Measurements from ENCODE around the gene CYTH1. TPM values are rescaled to one million over a fixed set of nuclear protein-coding genes. Genes with fewer than 3 reads are reported as not detected.

The CYTH1 gene
- polyA plus RNA-seq, 3 donors from 2014 or later, result 176 to 336 (median 233) TPM

DNA sequence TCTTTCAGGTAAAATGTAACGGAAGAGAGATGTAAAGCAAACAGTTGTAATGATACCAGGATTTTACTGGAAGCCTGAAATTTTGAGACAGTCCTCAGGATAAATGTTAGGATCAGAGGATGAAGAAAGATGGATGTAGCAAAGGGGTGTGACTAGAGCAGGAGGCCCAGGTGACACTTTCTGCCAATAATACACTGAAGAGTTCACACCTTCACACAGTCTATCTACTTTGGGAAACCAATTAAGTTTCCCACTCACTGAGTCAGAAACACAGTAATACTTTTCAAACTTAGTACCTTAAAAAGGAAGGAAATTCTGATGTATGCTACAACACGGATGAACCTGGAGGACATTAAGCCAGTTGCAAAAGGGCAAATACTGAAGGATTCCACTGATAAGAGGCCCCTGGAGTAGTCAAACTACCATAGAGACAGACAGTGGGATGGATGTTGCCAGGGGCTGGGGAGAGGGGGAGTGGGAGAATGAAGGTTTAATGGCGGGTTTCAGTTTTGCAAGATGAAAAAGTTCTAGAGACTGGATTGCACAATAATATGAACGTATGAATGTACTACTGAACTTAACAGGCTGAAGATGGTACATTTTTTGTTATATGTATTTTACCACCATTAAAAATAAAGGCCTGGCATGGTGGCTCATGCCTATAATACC lies 62.3 kb downstream of the CYTH1 start:
- Mint-ChIP-seq H3K27ac (peak overlapping the region; percentile 84 to 92 (median 88)), H3K27me3 (ENCODE audit: low read depth in 3 of 3) (peaks cover 6 to 19% (median 7%) of the 10 kb centered on the region in 3 donors), H3K4me1 (peaks cover 96 to 99% of the 10 kb centered on the region in 2 donors), H3K4me3 (peak overlapping the region; percentile 47 to 77 (median 67)), H3K9me3 (no peaks in the 10 kb centered on the region), H3K36me3 (peaks cover 0 to 4% (median 0%) of the 10 kb centered on the region in 3 donors)
- no peak for DNase-seq

DNA sequence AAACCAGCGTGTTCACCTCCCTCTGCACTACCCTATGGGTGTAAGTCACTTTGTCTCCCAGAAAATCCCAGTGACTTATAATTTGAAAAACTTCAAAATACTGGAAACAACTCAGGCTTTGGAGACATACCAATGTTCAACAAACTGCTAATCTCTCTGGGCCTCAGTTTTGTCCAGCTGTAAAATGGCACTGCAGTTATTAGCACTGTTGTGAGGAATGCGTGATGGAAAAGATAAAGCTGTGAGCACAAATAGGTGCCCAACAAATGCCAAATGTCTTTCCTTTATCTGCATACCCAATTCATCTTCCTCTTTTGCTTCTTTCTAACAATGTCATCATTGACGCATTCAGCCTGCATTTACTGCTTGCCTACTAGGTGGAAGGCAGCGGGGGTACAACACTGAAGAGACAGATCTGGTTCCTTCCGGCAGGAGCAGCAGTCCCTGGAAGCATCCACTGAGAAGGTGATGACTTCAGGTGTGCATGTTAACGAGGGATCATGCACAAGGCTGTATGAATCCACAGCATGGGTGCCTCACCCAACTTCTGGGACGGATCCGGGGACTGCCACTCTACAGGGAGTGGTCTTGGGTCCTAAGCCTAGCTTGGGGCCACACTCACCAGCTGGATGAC lies 63.4 kb downstream of the CYTH1 start:
- Mint-ChIP-seq H3K36me3 (peaks cover 0 to 4% (median 0%) of the 10 kb centered on the region in 3 donors), H3K27ac (peak overlapping the region; percentile 84 to 92 (median 88)), H3K27me3 (ENCODE audit: low read depth in 3 of 3) (peaks cover 6 to 23% (median 7%) of the 10 kb centered on the region in 3 donors), H3K4me3 (peak overlapping the region; percentile 47 to 77 (median 67)), H3K4me1 (peaks cover 92 to 99% of the 10 kb centered on the region in 2 donors), H3K9me3 (no peaks in the 10 kb centered on the region)
- DNase-seq, result no peak

DNA sequence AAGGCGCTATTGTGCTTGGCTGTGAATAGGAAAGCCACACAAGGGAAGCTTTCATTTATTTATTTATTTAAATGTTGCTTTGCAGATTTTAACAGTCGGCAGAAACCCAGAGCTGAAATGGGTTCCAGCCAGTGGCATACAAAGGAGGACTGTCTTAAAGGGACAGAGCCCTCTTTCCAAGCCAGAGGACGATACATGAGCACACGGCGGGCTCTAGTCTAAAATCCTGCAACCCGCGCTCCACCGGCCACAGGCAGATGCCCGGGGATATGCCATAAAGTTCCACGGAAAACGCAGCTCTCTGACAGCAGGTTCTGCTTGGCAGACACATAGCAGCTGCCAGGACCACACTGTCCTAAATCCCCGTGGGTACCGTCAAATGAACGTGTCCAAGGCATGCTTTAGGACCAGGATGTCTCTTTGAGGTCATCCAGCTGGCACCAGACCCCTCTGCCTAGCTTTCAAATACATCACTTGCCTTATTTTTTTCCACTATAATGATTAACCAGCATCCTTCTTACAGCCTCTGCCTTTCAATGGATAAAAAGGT lies 64.6 kb downstream of the CYTH1 start:
- Mint-ChIP-seq H3K4me1 (peaks cover 91 to 99% of the 10 kb centered on the region in 2 donors), H3K27me3 (ENCODE audit: low read depth in 3 of 3) (peaks cover 4 to 21% (median 6%) of the 10 kb centered on the region in 3 donors), H3K4me3 (peak overlapping the region; percentile 47 to 77 (median 67)), H3K27ac (peak overlapping the region; percentile 84 to 92 (median 88)), H3K36me3 (peaks cover 0 to 4% (median 0%) of the 10 kb centered on the region in 3 donors), H3K9me3 (no peaks in the 10 kb centered on the region)
- DNase-seq, result no peak

DNA sequence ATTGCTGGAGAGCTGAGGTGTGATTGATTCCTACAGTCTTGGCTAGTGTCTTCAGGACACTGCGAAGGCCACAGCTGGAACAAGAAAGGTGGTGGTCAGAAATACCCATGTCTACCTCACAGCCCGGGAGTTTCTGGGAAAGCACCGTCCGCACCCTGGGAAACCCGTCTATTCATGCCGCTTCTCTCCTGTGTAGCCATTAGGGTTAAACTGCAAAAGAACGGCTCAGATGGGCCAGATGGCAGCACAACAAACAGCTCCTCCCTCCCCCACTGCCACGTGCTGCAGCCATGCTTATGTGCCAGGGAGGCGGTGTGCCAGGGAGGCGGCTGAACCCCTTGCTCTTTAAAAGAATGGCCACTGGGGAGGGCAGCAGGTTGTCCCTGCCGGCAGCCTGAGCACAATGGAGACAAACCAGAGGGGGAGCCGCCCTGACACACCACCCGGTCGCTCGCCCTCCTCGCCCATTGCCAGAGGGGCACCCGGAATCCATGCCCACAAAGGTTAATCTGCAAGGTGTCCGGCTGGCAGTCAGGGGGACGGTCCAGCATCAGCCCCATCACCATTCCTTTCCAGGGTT lies 65.2 kb downstream of the CYTH1 start:
- peaks cover 3 to 21% (median 6%) of the 10 kb centered on the region in 3 donors for H3K27me3 Mint-ChIP-seq (ENCODE audit: low read depth in 3 of 3)
- peaks cover 89 to 99% of the 10 kb centered on the region in 2 donors for H3K4me1 Mint-ChIP-seq
- peak overlapping the region; percentile 74 to 90 (median 85) for H3K27ac Mint-ChIP-seq
- peak overlapping the region; percentile 47 to 77 (median 67) for H3K4me3 Mint-ChIP-seq
- H3K9me3 Mint-ChIP-seq, result no peaks in the 10 kb centered on the region
- DNase-seq, result no peak
- H3K36me3 Mint-ChIP-seq, result peaks cover 0 to 4% (median 0%) of the 10 kb centered on the region in 3 donors

DNA sequence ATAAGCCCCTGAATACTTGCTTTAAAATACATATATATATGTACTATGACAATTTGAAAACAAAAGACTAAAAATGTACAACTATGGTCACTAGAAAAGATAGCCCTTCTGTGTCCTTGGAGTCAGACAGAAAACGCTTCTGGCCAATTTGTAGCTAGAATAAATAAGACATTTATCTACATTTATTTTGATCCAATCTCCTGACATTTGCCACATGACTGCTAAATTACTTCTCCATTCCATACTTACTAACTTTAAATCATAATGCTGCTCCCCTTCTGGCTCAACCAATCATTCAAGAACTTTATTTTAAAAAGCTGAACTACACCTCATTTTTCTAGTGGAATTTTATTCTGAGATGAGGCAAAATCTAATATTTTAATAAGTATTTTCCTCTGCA lies 65.8 kb downstream of the CYTH1 start:
- no peak for DNase-seq
- Mint-ChIP-seq H3K27ac (peak overlapping the region; percentile 74 to 90 (median 85)), H3K4me1 (peaks cover 89 to 99% of the 10 kb centered on the region in 2 donors), H3K4me3 (peak overlapping the region; percentile 47 to 77 (median 67)), H3K9me3 (no peaks in the 10 kb centered on the region), H3K27me3 (ENCODE audit: low read depth in 3 of 3) (peaks cover 3 to 21% (median 6%) of the 10 kb centered on the region in 3 donors), H3K36me3 (peaks cover 0 to 4% (median 0%) of the 10 kb centered on the region in 3 donors)

DNA sequence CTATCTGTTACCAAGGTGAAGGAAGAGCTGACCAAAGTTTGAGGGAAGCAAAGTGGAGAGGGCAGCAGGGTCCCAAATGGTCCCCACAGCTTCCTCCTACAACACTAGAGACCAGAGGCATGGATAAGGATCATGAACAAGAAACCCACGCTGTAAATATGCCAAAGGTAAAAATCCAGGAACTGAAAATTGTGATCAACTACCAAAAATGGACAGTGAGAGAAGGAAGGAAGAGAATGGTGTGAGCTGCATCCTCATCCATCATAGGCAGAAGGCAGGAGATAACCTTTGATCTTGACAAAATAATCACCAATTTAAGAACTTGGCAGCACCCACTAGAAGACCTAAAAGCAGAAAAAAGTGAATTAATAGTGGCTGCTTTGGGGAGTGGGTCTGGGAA lies 66.2 kb downstream of the CYTH1 start:
- Mint-ChIP-seq H3K36me3 (peaks cover 0 to 4% (median 0%) of the 10 kb centered on the region in 3 donors), H3K4me3 (peak overlapping the region; percentile 58 to 74 (median 67)), H3K27ac (peak overlapping the region; percentile 84 to 90 (median 87)), H3K9me3 (no peaks in the 10 kb centered on the region), H3K27me3 (ENCODE audit: low read depth in 3 of 3) (peaks cover 4 to 21% (median 6%) of the 10 kb centered on the region in 3 donors), H3K4me1 (peaks cover 87 to 97% of the 10 kb centered on the region in 2 donors)
- no peak for DNase-seq

DNA sequence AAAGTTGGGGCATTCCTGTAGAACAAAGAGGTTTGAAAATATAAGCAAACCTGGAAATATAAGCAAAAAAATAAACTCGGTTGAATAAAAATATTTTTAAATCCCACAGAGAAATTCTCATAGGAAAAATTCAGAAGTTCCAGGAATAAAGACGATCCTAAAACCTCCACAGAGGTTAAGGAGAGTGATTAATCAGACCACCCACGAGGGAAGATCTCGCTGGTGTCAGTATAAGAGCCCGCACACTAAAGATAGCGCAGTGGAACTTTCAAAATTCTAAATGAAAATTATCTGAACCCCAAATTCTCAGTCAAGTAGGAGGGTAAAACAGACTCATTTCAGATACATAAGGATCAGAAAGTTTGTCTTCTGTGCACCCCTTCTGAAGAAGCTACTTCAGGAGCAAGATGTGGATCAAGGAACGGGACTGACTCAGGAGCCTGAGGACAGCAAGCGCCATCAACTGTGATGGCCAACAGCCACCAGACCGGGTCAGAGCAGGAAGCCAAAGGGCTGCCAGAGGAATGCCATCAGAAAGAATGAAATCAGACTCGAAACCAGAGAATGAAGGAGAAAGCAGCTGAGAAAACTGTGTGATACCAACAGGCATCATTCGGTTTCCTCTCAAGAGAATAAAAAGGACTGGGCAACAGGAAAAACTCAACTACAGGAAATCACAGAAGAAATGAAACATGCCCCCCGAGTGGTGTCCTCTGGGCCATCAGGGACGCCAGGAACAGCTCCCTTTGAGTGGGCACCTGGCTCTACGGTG lies 66.9 kb downstream of the CYTH1 start:
- H3K4me1 Mint-ChIP-seq, result peaks cover 91 to 98% of the 10 kb centered on the region in 2 donors
- H3K9me3 Mint-ChIP-seq, result no peaks in the 10 kb centered on the region
- H3K27me3 Mint-ChIP-seq (ENCODE audit: low read depth in 3 of 3), result peaks cover 4 to 21% (median 6%) of the 10 kb centered on the region in 3 donors
- H3K36me3 Mint-ChIP-seq, result peaks cover 0 to 4% (median 0%) of the 10 kb centered on the region in 3 donors
- no peak for DNase-seq
- peak overlapping the region; percentile 58 to 74 (median 67) for H3K4me3 Mint-ChIP-seq
- peak overlapping the region; percentile 84 to 90 (median 87) for H3K27ac Mint-ChIP-seq

DNA sequence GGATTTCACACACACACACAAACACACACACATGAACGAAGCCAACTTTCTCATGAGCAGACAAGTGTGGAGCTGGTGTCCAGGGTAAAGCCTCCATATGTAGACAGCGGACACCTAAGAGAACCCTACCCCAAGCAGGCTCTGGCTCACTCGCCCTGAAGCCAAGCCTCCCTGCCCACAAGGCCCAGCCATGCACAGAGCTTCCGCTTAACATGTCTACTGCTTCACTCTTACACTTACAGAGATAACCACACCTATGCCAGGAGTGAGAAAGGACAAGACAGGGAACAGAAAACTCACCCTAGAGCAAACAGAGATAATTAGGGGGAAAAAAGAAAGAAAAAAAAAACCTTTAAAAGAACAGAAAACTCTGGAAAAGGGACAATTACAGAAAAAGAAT lies 67.5 kb downstream of the CYTH1 start:
- H3K36me3 Mint-ChIP-seq, result peaks cover 0 to 4% (median 0%) of the 10 kb centered on the region in 3 donors
- DNase-seq, result no peak
- H3K4me1 Mint-ChIP-seq, result peaks cover 91 to 98% of the 10 kb centered on the region in 2 donors
- H3K4me3 Mint-ChIP-seq, result peak overlapping the region; percentile 51 to 74 (median 67)
- peaks cover 4 to 16% (median 6%) of the 10 kb centered on the region in 3 donors for H3K27me3 Mint-ChIP-seq (ENCODE audit: low read depth in 3 of 3)
- H3K9me3 Mint-ChIP-seq, result no peaks in the 10 kb centered on the region
- H3K27ac Mint-ChIP-seq, result peak overlapping the region; percentile 82 to 90 (median 87)

DNA sequence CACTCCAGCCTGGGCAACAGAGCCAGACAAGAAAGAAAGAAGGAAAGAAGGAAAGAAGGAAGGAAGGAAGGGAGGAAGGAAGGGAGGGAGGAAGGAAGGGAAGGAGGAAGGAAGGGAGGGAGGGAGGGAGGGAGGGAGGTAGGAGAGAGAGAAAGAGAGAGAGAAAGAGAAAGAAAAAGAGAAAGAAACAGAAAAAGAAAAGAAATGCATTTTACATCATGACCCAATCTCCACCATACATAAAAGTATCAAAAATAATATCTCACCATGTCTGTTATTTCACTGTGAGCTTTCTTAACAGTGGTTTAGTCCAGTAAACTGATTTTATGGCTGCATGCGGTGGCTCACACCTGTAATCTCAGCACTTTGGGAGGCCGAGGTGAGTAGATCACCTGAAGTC lies 70.0 kb downstream of the CYTH1 start:
- Mint-ChIP-seq H3K27me3 (ENCODE audit: low read depth in 3 of 3) (peaks cover 0 to 10% (median 6%) of the 10 kb centered on the region in 3 donors), H3K4me3 (peak overlapping the region in 4 of 5 donors; percentile 15 to 35 (median 20)), H3K9me3 (no peaks in the 10 kb centered on the region), H3K27ac (peak overlapping the region; percentile 48 to 84 (median 57)), H3K4me1 (peaks cover 87 to 95% of the 10 kb centered on the region in 2 donors), H3K36me3 (peaks cover 0 to 19% (median 5%) of the 10 kb centered on the region in 3 donors)
- no peak for DNase-seq

DNA sequence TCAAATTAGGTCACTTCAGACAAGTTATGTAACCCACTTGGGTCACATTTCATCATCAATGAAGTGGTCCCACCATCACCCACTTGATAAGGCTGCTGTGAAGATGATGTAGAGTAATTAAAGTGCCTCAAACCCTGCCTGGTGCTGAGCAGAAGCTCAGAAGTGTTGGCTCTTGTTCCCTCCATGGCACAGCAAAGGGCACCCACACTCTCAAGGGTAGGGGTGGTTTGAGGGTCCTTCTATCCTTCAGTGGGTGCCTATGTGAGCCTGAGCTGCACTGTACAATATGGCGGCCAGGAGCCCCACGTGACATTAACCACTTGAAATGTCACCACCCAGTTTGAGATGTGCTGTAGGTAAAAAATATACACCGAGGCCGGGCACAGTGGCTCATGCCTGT lies 71.5 kb downstream of the CYTH1 start:
- H3K4me3 Mint-ChIP-seq, result peak overlapping the region in 3 of 5 donors; percentile 4 to 66 (median 7)
- peak overlapping the region; percentile 19 to 91 (median 82) for H3K27ac Mint-ChIP-seq
- H3K4me1 Mint-ChIP-seq, result peaks cover 76 to 92% of the 10 kb centered on the region in 2 donors
- DNase-seq, result no peak
- no peaks in the 10 kb centered on the region for H3K9me3 Mint-ChIP-seq
- peaks cover 0 to 8% (median 6%) of the 10 kb centered on the region in 3 donors for H3K27me3 Mint-ChIP-seq (ENCODE audit: low read depth in 3 of 3)
- H3K36me3 Mint-ChIP-seq, result peaks cover 0 to 19% (median 5%) of the 10 kb centered on the region in 3 donors

DNA sequence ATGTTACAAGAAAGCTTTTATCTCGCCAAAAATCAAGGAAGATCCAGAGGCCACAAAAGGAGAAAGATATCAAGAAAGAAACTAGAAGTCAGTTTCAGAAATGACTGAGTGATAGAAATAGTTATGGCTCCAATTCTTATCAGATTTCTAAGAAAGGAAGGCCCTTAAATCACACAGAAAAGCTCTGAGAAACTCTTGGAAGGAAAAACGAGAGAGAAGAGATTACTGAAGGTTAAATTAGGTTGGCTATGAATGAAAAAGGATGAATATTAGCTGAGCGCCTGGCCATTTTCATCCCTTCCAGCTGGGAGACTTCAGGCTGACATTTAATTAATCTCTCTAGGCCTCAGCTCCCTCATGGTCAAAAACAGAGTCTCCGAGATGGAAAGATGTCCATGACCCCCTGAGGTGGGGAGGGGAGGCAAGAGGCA lies 72.3 kb downstream of the CYTH1 start:
- peaks cover 70 to 88% of the 10 kb centered on the region in 2 donors for H3K4me1 Mint-ChIP-seq
- H3K27ac Mint-ChIP-seq, result peak overlapping the region; percentile 12 to 91 (median 82)
- H3K36me3 Mint-ChIP-seq, result peaks cover 0 to 19% (median 9%) of the 10 kb centered on the region in 3 donors
- no peaks in the 10 kb centered on the region for H3K9me3 Mint-ChIP-seq
- no peak for DNase-seq
- H3K27me3 Mint-ChIP-seq (ENCODE audit: low read depth in 3 of 3), result peaks cover 0 to 8% (median 6%) of the 10 kb centered on the region in 3 donors
- H3K4me3 Mint-ChIP-seq, result peak overlapping the region in 4 of 5 donors; percentile 5 to 66 (median 16)

DNA sequence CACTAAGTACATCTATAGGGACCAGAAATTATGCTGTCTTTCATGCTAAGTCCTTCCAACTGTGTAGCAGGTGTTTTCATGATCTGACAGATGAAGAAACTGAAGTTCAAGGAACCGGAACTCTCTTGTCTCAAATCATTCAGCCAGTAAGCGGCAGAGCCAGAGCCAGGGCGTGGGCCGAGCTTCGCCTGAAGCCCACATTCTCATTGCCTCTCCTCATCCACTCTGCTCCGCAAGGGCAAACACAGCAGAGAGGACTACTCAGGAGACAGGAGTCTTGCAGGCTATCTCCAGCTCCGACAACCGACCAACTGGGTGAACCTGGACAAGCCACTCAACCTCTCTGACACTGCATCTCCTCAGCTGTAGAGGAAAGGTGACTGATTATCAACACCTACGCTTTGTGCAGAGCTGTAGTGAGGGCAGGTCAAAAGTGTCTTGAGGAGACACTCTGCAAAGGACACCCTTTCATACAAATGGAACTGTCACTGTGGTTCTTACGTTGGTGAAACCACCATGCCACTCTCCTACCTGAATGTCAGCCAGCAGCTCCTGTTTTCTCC lies 72.9 kb downstream of the CYTH1 start:
- Mint-ChIP-seq H3K27ac (peak overlapping the region; percentile 80 to 92 (median 84)), H3K4me1 (peaks cover 64 to 82% of the 10 kb centered on the region in 2 donors), H3K4me3 (peak overlapping the region in 3 of 5 donors; percentile 24 to 66 (median 25)), H3K27me3 (ENCODE audit: low read depth in 3 of 3) (peaks cover 0 to 6% (median 4%) of the 10 kb centered on the region in 3 donors), H3K9me3 (no peaks in the 10 kb centered on the region), H3K36me3 (peaks cover 0 to 20% (median 9%) of the 10 kb centered on the region in 3 donors)
- DNase-seq, result no peak

Measured in immature natural killer cell (primary cell).